SK-N-MC (cell line): Measurements from ENCODE around the gene PTGDS.

Experiments
- DNase-seq: peaks from one replicate; pipeline ENCODE4 v3.0.0-alpha.2; 2011; ENCODE audit warnings: low read depth, low spot score
- H3K27ac ChIP-seq: fragments of 200-600 bp; sonication (generic); 2 replicates; pipeline ENCODE4 v1.5.1; 2016; ENCODE audit warnings: mixed run types
- H3K36me3 ChIP-seq: fragments of 200-600 bp; sonication (generic); 2 replicates; pipeline ENCODE4 v1.6.1; 2017; ENCODE audit warnings: antibody characterized with exemption, low read length, mixed read lengths; ENCODE audit not compliant: insufficient read depth
- H3K4me3 ChIP-seq: fragments of 200-600 bp; sonication (generic); 2 replicates; pipeline ENCODE4 v1.5.1; 2016
- H3K9ac ChIP-seq: fragments of 200-600 bp; sonication (generic); 2 replicates; pipeline ENCODE4 v1.8.0; 2017; ENCODE audit warnings: mixed run types, mixed read lengths; ENCODE audit not compliant: insufficient read length
- H3K9me3 ChIP-seq: fragments of 200-600 bp; sonication (generic); 2 replicates; pipeline ENCODE4 v1.6.1; 2017; ENCODE audit warnings: low read depth, mild to moderate bottlenecking, antibody characterized with exemption, low read length, moderate library complexity, mixed read lengths
- EZH2 ChIP-seq: fragments of 200-600 bp; sonication (generic); IDR thresholded peaks from one replicate; pipeline ENCODE4 v1.6.1; 2017; ENCODE audit warnings: antibody characterized with exemption
- FOXP2 ChIP-seq: optimal IDR thresholded peaks from 2 replicates; pipeline ENCODE3; 2011; ENCODE audit warnings: mild to moderate bottlenecking, moderate library complexity; ENCODE audit not compliant: insufficient read depth; ENCODE audit errors: extremely low read length, control extremely low read depth
- POLR2AphosphoS5 ChIP-seq: IDR thresholded peaks from 2 replicates; pipeline ENCODE4 v1.6.1; 2012; ENCODE audit warnings: mild to moderate bottlenecking, low read depth, low read length, borderline replicate concordance

Gene PTGDS

DNA sequence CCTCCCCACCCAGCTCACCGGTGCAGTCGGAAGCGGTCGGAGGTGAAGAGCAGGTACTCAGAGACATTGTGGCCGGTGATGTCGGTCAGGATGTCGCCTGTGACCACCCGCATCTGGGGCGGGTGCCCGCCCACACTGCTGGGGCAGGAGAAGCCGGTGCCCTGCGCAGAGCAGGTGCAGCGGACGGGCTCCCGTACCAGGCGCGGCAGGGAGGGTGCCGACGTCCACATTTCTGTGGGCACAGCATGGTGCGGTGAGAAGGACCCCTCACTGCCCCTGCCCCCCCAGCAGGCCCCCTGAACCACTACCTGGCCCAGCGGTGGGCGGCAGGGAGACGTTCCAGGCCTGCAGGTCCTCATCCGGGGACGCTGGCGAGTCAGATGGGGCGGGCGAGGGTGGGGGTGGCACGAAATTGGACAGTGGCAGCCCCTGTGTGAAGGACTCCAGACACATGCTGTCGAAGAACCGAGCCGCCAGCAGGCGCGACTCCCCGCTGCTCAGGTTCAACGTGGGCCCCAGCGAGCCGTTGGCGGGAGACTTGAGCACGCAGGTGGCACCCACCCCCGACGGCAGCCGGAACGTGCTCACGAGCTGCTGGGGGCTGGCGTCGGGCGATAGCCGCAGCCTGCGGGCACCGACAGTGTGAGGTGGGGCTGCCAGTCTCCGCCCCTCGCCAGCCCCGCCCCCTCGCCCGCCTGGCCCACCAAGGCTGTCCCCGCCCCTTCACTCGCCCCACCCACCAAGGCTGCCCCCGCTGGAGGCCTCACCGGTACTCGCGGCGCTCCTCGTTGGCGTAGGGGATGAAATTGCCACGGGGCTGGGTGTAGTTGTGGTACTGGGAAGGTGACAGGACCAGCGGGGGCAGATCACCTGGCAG is 35.6 kb downstream of the PTGDS start:
- no peak for DNase-seq
- Histone ChIP-seq H3K9me3 (no peaks in the 10 kb centered on the region), H3K27ac (no peak overlapping the region), H3K36me3 (no peaks in the 10 kb centered on the region), H3K4me3 (peak overlapping the region; percentile 53), H3K9ac (no peak overlapping the region)
- TF ChIP-seq EZH2 (no peak), FOXP2 (no peak), POLR2AphosphoS5 (no peak)

DNA sequence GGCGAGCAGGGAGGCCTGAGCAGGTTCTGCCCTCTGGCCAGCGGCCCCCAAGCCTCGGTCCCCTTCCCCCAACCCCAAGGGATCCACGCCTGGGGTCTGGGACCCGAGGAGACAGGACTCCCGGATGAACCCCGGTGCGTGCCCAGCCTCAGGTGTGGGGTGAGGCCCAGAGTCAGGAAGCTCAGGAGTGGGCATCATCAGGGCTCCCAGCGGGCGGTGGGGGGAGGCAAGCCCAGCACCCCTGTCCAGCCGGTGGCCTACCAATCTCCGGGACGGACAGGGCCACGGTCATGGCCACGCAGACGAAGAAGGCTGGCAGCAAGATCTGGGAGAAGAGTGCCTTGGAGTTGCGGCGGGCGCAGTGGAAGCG is 36.3 kb downstream of the PTGDS start:
- DNase-seq, result no peak
- H3K4me3 ChIP-seq, result peak overlapping the region; percentile 53
- no peak overlapping the region for H3K9ac ChIP-seq
- no peak overlapping the region for H3K27ac ChIP-seq
- no peaks in the 10 kb centered on the region for H3K9me3 ChIP-seq
- TF ChIP-seq POLR2AphosphoS5 (no peak), FOXP2 (no peak), EZH2 (no peak)
- no peaks in the 10 kb centered on the region for H3K36me3 ChIP-seq

- Histone ChIP-seq H3K36me3 (no peaks in the 10 kb centered on the region), H3K4me3 (no peak overlapping the region), H3K9me3 (no peaks in the 10 kb centered on the region), H3K27ac (no peak overlapping the region), H3K9ac (no peak overlapping the region)
- no peak for DNase-seq
- no peak for TF ChIP-seq POLR2AphosphoS5
- no peak for TF ChIP-seq FOXP2
- no peak for TF ChIP-seq EZH2
Measured at GRCh38 chr9:137014166-137014565, 36.9 kb downstream of the PTGDS start.

- DNase-seq, result no peak
- Histone ChIP-seq H3K27ac (no peak overlapping the region), H3K36me3 (no peaks in the 10 kb centered on the region), H3K4me3 (no peak overlapping the region), H3K9me3 (no peaks in the 10 kb centered on the region), H3K9ac (no peak overlapping the region)
- no peak for TF ChIP-seq FOXP2
- no peak for TF ChIP-seq EZH2
- no peak for TF ChIP-seq POLR2AphosphoS5
Measured at GRCh38 chr9:137014776-137015539, 37.7 kb downstream of the PTGDS start.

GRCh38 chr9:137015540-137015930 is 38.2 kb downstream of the PTGDS start:
- no peak for TF ChIP-seq FOXP2
- no peaks in the 10 kb centered on the region for H3K36me3 ChIP-seq
- H3K9ac ChIP-seq, result no peak overlapping the region

DNA sequence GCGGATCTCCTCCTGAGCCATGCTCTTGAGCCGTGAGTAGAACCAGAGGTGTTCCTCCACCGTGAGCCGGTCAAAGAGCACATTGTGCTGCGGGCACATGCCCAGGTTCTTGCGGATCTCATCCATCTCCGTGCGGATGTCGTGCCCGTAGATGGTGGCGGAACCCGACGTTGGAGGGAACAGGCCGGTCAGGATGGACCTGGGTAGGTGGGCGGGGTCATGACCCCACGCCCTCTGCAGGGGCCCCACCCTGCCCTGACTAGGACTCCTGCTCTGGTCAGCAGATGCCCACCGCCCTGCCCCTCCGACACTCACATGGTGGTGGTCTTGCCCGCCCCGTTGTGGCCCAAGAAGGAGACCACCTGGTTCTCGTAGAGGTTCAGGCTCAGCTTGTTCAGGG is 38.7 kb downstream of the PTGDS start:
- DNase-seq, result no peak
- Histone ChIP-seq H3K9ac (no peak overlapping the region), H3K4me3 (no peak overlapping the region), H3K36me3 (no peaks in the 10 kb centered on the region), H3K27ac (no peak overlapping the region), H3K9me3 (no peaks in the 10 kb centered on the region)
- TF ChIP-seq POLR2AphosphoS5 (no peak), EZH2 (no peak), FOXP2 (no peak)

More at GRCh38 chr9:137015540-137015930, 38.2 kb downstream of the PTGDS start:
- no peak overlapping the region for H3K4me3 ChIP-seq
- no peaks in the 10 kb centered on the region for H3K9me3 ChIP-seq
- H3K27ac ChIP-seq, result no peak overlapping the region
- DNase-seq, result no peak

- Histone ChIP-seq H3K9ac (no peak overlapping the region), H3K27ac (no peak overlapping the region), H3K36me3 (no peaks in the 10 kb centered on the region), H3K4me3 (no peak overlapping the region), H3K9me3 (no peaks in the 10 kb centered on the region)
- no peak for DNase-seq
- TF ChIP-seq POLR2AphosphoS5, result no peak
- no peak for TF ChIP-seq FOXP2
- TF ChIP-seq EZH2, result no peak
Measured at GRCh38 chr9:137016436-137016835, 39.1 kb downstream of the PTGDS start.

- Histone ChIP-seq H3K27ac (no peak overlapping the region), H3K9me3 (no peaks in the 10 kb centered on the region), H3K36me3 (no peaks in the 10 kb centered on the region), H3K4me3 (no peak overlapping the region), H3K9ac (no peak overlapping the region)
- no peak for DNase-seq
- no peak for TF ChIP-seq FOXP2
- TF ChIP-seq POLR2AphosphoS5, result no peak
- TF ChIP-seq EZH2, result no peak
Measured at GRCh38 chr9:137017071-137017470, 39.8 kb downstream of the PTGDS start.
